ENCODE measurements around the gene TMEM144. TPM values are rescaled to one million over a fixed set of nuclear protein-coding genes. Genes with fewer than 3 reads are reported as not detected.

Gene TMEM144
- total RNA-seq, 1 experiment from 2014 or later: 13.4 TPM

DNA sequence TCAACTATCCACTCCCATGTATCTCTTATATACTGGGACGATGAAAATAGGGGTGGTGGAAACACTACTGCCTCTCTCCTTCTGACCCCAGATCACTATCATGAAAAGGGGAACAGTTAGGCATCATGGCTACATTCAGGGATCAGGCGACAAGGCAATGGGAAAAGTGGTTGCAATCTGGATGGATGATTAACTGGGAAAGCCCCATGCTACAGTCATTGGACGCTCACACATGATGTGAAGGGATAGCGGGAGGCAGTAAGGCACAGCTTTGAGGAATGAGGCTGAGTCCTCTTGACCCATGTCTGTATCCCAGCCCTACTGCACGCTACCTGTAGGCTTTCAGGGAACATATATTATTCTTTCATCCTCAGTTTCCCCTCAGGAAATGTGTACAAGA lies 47.7 kb upstream of the TMEM144 start:
- Histone ChIP-seq H4K20me1 (ENCODE audit: insufficient read depth) (no peaks in the 10 kb centered on the region), H3K36me3 (ENCODE audit: low read depth) (no peaks in the 10 kb centered on the region), H3K4me3 (no peak overlapping the region), H3K9me2 (ENCODE audit: insufficient read depth) (no peaks in the 10 kb centered on the region), H3K27ac (no peak overlapping the region), H3K4me2 (no peak overlapping the region), H3K4me1 (replicated peaks; ENCODE audit: insufficient read depth) (peaks cover 8% of the 10 kb centered on the region), H3F3A (ENCODE audit: insufficient read depth, low read depth) (no peaks in the 10 kb centered on the region), H3K79me2 (ENCODE audit: low read depth) (no peaks in the 10 kb centered on the region), H3K9me3 (ENCODE audit: insufficient read depth, low read depth) (no peaks in the 10 kb centered on the region), H2AFZ (no peak overlapping the region), H3K27me3 (ENCODE audit: insufficient read depth, low read depth) (no peaks in the 10 kb centered on the region)
- DNase-seq: no peak
- ChIA-PET POLR2A (ENCODE audit: unreplicated experiment) (no interaction called here), CTCF (no interaction called here)
- TF ChIP-seq CTCF (conservative IDR thresholded peaks at IDR 0.05) (no peak), EZH2 (IDR thresholded peaks at IDR 0.05; ENCODE audit: low read depth) (no peak)
- intact Hi-C loops (cut with micrococcal nuclease; ENCODE audit: unreplicated experiment): no loop called here
- BruUV-seq (replicated peaks): no TSS peak

DNA sequence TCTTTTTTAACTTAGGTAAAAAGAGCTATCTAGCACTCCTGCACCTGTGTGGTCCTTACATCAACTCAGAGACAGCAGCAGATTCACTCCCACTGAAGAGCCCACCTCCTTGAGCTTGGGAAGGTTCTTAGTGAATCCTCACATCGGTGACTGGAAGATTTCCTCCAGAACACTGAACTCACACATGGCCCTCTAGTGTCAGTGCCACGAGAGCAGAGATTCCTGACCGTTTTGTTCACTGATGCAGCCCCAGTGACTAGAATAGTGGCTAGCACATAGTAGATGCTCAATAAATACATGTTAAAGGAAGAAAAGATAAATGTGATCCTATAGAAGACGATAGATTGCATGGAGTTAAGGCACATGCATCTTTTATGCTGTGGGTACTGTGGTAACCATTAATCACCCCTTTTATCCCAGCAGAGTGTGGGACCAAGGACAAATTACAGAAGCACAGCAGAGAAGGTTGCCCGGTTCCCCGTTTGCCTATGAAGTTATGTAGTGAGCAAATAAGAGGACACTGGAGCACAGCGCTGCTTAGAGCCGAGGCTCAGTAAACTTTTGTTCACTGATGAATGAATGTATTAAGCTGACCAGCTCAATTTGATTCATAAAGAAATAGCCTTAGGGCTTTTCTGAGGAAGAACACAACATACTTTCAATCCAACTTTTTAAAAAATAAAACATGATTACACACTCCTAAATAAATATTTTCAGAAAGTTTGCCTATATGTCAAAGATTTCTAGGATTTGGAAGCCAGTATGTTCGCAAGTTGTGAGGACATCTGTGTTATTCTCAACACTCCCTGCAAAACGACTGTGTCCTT lies 46.1 kb upstream of the TMEM144 start:
- Histone ChIP-seq H3K79me2 (ENCODE audit: low read depth) (no peaks in the 10 kb centered on the region), H3F3A (ENCODE audit: insufficient read depth, low read depth) (no peaks in the 10 kb centered on the region), H3K27me3 (ENCODE audit: insufficient read depth, low read depth) (no peaks in the 10 kb centered on the region), H3K4me2 (no peak overlapping the region), H3K27ac (no peak overlapping the region), H3K9me2 (ENCODE audit: insufficient read depth) (no peaks in the 10 kb centered on the region), H3K4me1 (replicated peaks; ENCODE audit: insufficient read depth) (peaks cover 8% of the 10 kb centered on the region), H4K20me1 (ENCODE audit: insufficient read depth) (no peaks in the 10 kb centered on the region), H2AFZ (no peak overlapping the region), H3K4me3 (no peak overlapping the region), H3K9me3 (ENCODE audit: insufficient read depth, low read depth) (no peaks in the 10 kb centered on the region), H3K36me3 (ENCODE audit: low read depth) (no peaks in the 10 kb centered on the region)
- no peak for TF ChIP-seq CTCF (conservative IDR thresholded peaks at IDR 0.05)
- TF ChIP-seq EZH2 (IDR thresholded peaks at IDR 0.05; ENCODE audit: low read depth): no peak
- CTCF ChIA-PET: no interaction called here
- BruUV-seq (replicated peaks): no TSS peak
- intact Hi-C loops (cut with micrococcal nuclease; ENCODE audit: unreplicated experiment): no loop called here
- DNase-seq: no peak
- POLR2A ChIA-PET (ENCODE audit: unreplicated experiment): no interaction called here

GRCh38 chr4:158164768-158165213 lies 45.5 kb upstream of the TMEM144 start:
- DNase-seq: no peak
- H3K36me3 ChIP-seq (ENCODE audit: low read depth): no peaks in the 10 kb centered on the region
- H2AFZ ChIP-seq: no peak overlapping the region
- no peak overlapping the region for H3K4me2 ChIP-seq
- no peak overlapping the region for H3K27ac ChIP-seq
- H3K9me2 ChIP-seq (ENCODE audit: insufficient read depth): no peaks in the 10 kb centered on the region
- no peaks in the 10 kb centered on the region for H3F3A ChIP-seq (ENCODE audit: insufficient read depth, low read depth)
- intact Hi-C loops (cut with micrococcal nuclease; ENCODE audit: unreplicated experiment): no loop called here
- H4K20me1 ChIP-seq (ENCODE audit: insufficient read depth): no peaks in the 10 kb centered on the region
- no peaks in the 10 kb centered on the region for H3K79me2 ChIP-seq (ENCODE audit: low read depth)
- POLR2A ChIA-PET (ENCODE audit: unreplicated experiment): no interaction called here
- H3K4me1 ChIP-seq (replicated peaks; ENCODE audit: insufficient read depth): peaks cover 8% of the 10 kb centered on the region
- TF ChIP-seq CTCF (conservative IDR thresholded peaks at IDR 0.05) (no peak), EZH2 (IDR thresholded peaks at IDR 0.05; ENCODE audit: low read depth) (no peak)
- CTCF ChIA-PET: no interaction called here
- H3K9me3 ChIP-seq (ENCODE audit: insufficient read depth, low read depth): no peaks in the 10 kb centered on the region
- H3K27me3 ChIP-seq (ENCODE audit: insufficient read depth, low read depth): no peaks in the 10 kb centered on the region
- no peak overlapping the region for H3K4me3 ChIP-seq
- BruUV-seq (replicated peaks): no TSS peak

Data from PC-9 (cell line).